ENCODE results near the gene BEND7. TPM values are rescaled to one million over a fixed set of nuclear protein-coding genes. Genes with fewer than 3 reads are reported as not detected.
"Not testable (repeated sequence)": the region's sequence is repeated elsewhere in the genome, so short reads cannot be mapped to it uniquely, and the experiment has no call there.

The BEND7 gene
- total RNA-seq, 3 donors from 2014 or later: 0.03 TPM; not detected in 2

GRCh38 chr10:13404791-13405190, 124.0 kb downstream of the BEND7 start:
- no peaks in the 10 kb centered on the region for H3K4me1 Mint-ChIP-seq (ENCODE audit: low read depth)
- ATAC-seq: no peak
- no peaks in the 10 kb centered on the region for H3K9me3 Mint-ChIP-seq
- no peak for DNase-seq
- H3K36me3 Mint-ChIP-seq (ENCODE audit: insufficient read depth): no peaks in the 10 kb centered on the region
- no peak overlapping the region for H3K4me3 Mint-ChIP-seq
- peaks cover 11% of the 10 kb centered on the region for H3K27me3 Mint-ChIP-seq (ENCODE audit: low read depth)

- no peaks in the 10 kb centered on the region for H3K4me1 Mint-ChIP-seq (ENCODE audit: low read depth)
- no peak overlapping the region for H3K4me3 Mint-ChIP-seq
- no peaks in the 10 kb centered on the region for H3K9me3 Mint-ChIP-seq
- H3K27me3 Mint-ChIP-seq (ENCODE audit: low read depth): peaks cover 16% of the 10 kb centered on the region
- no peaks in the 10 kb centered on the region for H3K36me3 Mint-ChIP-seq (ENCODE audit: insufficient read depth)
- ATAC-seq (no peak), DNase-seq (no peak)
Measured at GRCh38 chr10:13404305-13404759, 124.5 kb downstream of the BEND7 start.

- not testable (repeated sequence) for H3K36me3 Mint-ChIP-seq (ENCODE audit: insufficient read depth); H3K4me1 Mint-ChIP-seq (ENCODE audit: low read depth); H3K4me3 Mint-ChIP-seq; H3K9me3 Mint-ChIP-seq; DNase-seq; ATAC-seq
- peaks cover 16% of the 10 kb centered on the region for H3K27me3 Mint-ChIP-seq (ENCODE audit: low read depth)
Measured at GRCh38 chr10:13403426-13403825, 125.4 kb downstream of the BEND7 start.

- Mint-ChIP-seq H3K27me3 (ENCODE audit: low read depth) (peaks cover 18% of the 10 kb centered on the region), H3K4me1 (ENCODE audit: low read depth) (no peaks in the 10 kb centered on the region), H3K9me3 (no peaks in the 10 kb centered on the region), H3K36me3 (ENCODE audit: insufficient read depth) (no peaks in the 10 kb centered on the region), H3K4me3 (no peak overlapping the region)
- DNase-seq (no peak), ATAC-seq (no peak)
Measured at GRCh38 chr10:13402021-13402420, 126.8 kb downstream of the BEND7 start.

- Mint-ChIP-seq H3K4me1 (ENCODE audit: low read depth) (no peaks in the 10 kb centered on the region), H3K4me3 (no peak overlapping the region), H3K36me3 (ENCODE audit: insufficient read depth) (no peaks in the 10 kb centered on the region), H3K9me3 (no peaks in the 10 kb centered on the region), H3K27me3 (ENCODE audit: low read depth) (peaks cover 18% of the 10 kb centered on the region)
- ATAC-seq (no peak), DNase-seq (no peak)
Measured at GRCh38 chr10:13401142-13401541, 127.7 kb downstream of the BEND7 start.

GRCh38 chr10:13400196-13400965, 128.4 kb downstream of the BEND7 start:
- Mint-ChIP-seq H3K36me3 (ENCODE audit: insufficient read depth) (no peaks in the 10 kb centered on the region), H3K4me1 (ENCODE audit: low read depth) (no peaks in the 10 kb centered on the region), H3K9me3 (no peaks in the 10 kb centered on the region), H3K4me3 (no peak overlapping the region), H3K27me3 (ENCODE audit: low read depth) (peaks cover 18% of the 10 kb centered on the region)
- no peak for DNase-seq
- ATAC-seq: no peak

GRCh38 chr10:13399752-13400151, 129.1 kb downstream of the BEND7 start:
- Mint-ChIP-seq H3K9me3 (no peaks in the 10 kb centered on the region), H3K4me3 (no peak overlapping the region), H3K4me1 (ENCODE audit: low read depth) (no peaks in the 10 kb centered on the region), H3K36me3 (ENCODE audit: insufficient read depth) (no peaks in the 10 kb centered on the region), H3K27me3 (ENCODE audit: low read depth) (peaks cover 18% of the 10 kb centered on the region)
- DNase-seq (no peak), ATAC-seq (no peak)

GRCh38 chr10:13399236-13399635, 129.6 kb downstream of the BEND7 start:
- ATAC-seq (no peak), DNase-seq (no peak)

GRCh38 chr10:13397052-13397451, 131.8 kb downstream of the BEND7 start:
- Mint-ChIP-seq H3K4me3 (no peak overlapping the region), H3K4me1 (ENCODE audit: low read depth) (no peaks in the 10 kb centered on the region), H3K27me3 (ENCODE audit: low read depth) (peaks cover 19% of the 10 kb centered on the region), H3K36me3 (ENCODE audit: insufficient read depth) (no peaks in the 10 kb centered on the region), H3K9me3 (no peaks in the 10 kb centered on the region)
- no peak for ATAC-seq
- DNase-seq: no peak

More at GRCh38 chr10:13399236-13399635, 129.6 kb downstream of the BEND7 start:
- no peaks in the 10 kb centered on the region for H3K36me3 Mint-ChIP-seq (ENCODE audit: insufficient read depth)
- no peak overlapping the region for H3K4me3 Mint-ChIP-seq
- peaks cover 17% of the 10 kb centered on the region for H3K27me3 Mint-ChIP-seq (ENCODE audit: low read depth)
- no peaks in the 10 kb centered on the region for H3K4me1 Mint-ChIP-seq (ENCODE audit: low read depth)
- no peaks in the 10 kb centered on the region for H3K9me3 Mint-ChIP-seq

GRCh38 chr10:13396369-13396768, 132.4 kb downstream of the BEND7 start:
- Mint-ChIP-seq H3K4me1 (ENCODE audit: low read depth) (no peaks in the 10 kb centered on the region), H3K9me3 (no peaks in the 10 kb centered on the region), H3K27me3 (ENCODE audit: low read depth) (peaks cover 22% of the 10 kb centered on the region), H3K36me3 (ENCODE audit: insufficient read depth) (no peaks in the 10 kb centered on the region), H3K4me3 (no peak overlapping the region)
- no peak for ATAC-seq
- no peak for DNase-seq

GRCh38 chr10:13395540-13395939, 133.3 kb downstream of the BEND7 start:
- ATAC-seq (no peak), DNase-seq (no peak)
- Mint-ChIP-seq H3K27me3 (ENCODE audit: low read depth) (peaks cover 19% of the 10 kb centered on the region), H3K4me1 (ENCODE audit: low read depth) (no peaks in the 10 kb centered on the region), H3K9me3 (no peaks in the 10 kb centered on the region), H3K4me3 (no peak overlapping the region), H3K36me3 (ENCODE audit: insufficient read depth) (no peaks in the 10 kb centered on the region)

GRCh38 chr10:13393640-13394039, 135.2 kb downstream of the BEND7 start:
- Mint-ChIP-seq H3K4me1 (ENCODE audit: low read depth) (no peaks in the 10 kb centered on the region), H3K27me3 (ENCODE audit: low read depth) (peaks cover 12% of the 10 kb centered on the region), H3K4me3 (no peak overlapping the region), H3K9me3 (no peaks in the 10 kb centered on the region), H3K36me3 (ENCODE audit: insufficient read depth) (no peaks in the 10 kb centered on the region)
- ATAC-seq (no peak), DNase-seq (no peak)

GRCh38 chr10:13392701-13393100, 136.1 kb downstream of the BEND7 start:
- DNase-seq (no peak), ATAC-seq (no peak)
- Mint-ChIP-seq H3K4me3 (no peak overlapping the region), H3K27me3 (ENCODE audit: low read depth) (peaks cover 11% of the 10 kb centered on the region), H3K4me1 (ENCODE audit: low read depth) (no peaks in the 10 kb centered on the region), H3K9me3 (no peaks in the 10 kb centered on the region), H3K36me3 (ENCODE audit: insufficient read depth) (no peaks in the 10 kb centered on the region)

All from activated T-cell treated with anti-CD3 and anti-CD28 coated beads, Interleukin-2, amount 50 U/mL, for 4 hours (primary cell).